ENCODE measurements around the gene GPR143. TPM values are rescaled to one million over a fixed set of nuclear protein-coding genes. Genes with fewer than 3 reads are reported as not detected.
"Not testable (repeated sequence)": the region's sequence is repeated elsewhere in the genome, so short reads cannot be mapped to it uniquely, and the experiment has no call there.

The GPR143 gene
- total RNA-seq (2011; cell fraction: chromatin; rRNA removed; ENCODE audit: low replicate concordance) = not detected in 2 replicates
- total RNA-seq (2011; cell fraction: nucleolus; rRNA removed) = not detected in 2 replicates
- total RNA-seq (2011; cell fraction: nucleoplasm; rRNA removed) = not detected in 2 replicates
- total RNA-seq (2014; rRNA removed) (not detected in 2 replicates), total RNA-seq (2014; rRNA removed; fragmentation: Illumina TruSeq; extraction: Trizol) (not detected in 2 replicates), total RNA-seq (2015; rRNA removed; fragmentation: Illumina TruSeq; extraction: Trizol) (not detected in 2 replicates), total RNA-seq (2021) (not detected in 2 replicates), polyA plus RNA-seq (2011; rRNA removed) (not detected in 2 replicates), polyA plus RNA-seq (2014; fragmentation: Illumina TruSeq; extraction: Trizol) (not detected in 2 replicates), polyA plus RNA-seq (2014; fragmentation: Nextera tagmentation; extraction: Ambion mirVana) (not detected), polyA plus RNA-seq (2014; rRNA removed) (not detected in 2 replicates), polyA minus RNA-seq (2011; rRNA and poly(A)+ RNA removed) (not detected in 2 replicates), Bru-seq, nascent RNA (not detected), BruChase-seq, experiment 1, labeled RNA remaining after a 2-hour chase (percentile 3 among the genes with signal in this experiment), BruChase-seq, experiment 2, labeled RNA remaining after a 6-hour chase (not detected)
- not detected in 2 replicates for polyA plus RNA-seq (2011; cell fraction: cytosol; rRNA removed)
- not detected in 2 replicates for polyA plus RNA-seq (2011; cell fraction: nucleus; rRNA removed)
- polyA plus RNA-seq (2012) = not detected in 2 replicates
- not detected in 2 replicates for polyA minus RNA-seq (2011; cell fraction: cytosol; rRNA and poly(A)+ RNA removed)
- polyA minus RNA-seq (2011; cell fraction: nucleus; rRNA and poly(A)+ RNA removed) = not detected in 2 replicates
- long read RNA-seq, experiment 1 = 0 reads
- long read RNA-seq, experiment 2 = 0 reads
- long read RNA-seq, experiment 3 = 0 reads

- no peak for FAIRE-seq
- Histone ChIP-seq H3K4me1 (replicated peaks in 1 of 2; ENCODE audit: control insufficient read depth in 2 of 2, insufficient read depth in 2 of 2, low read length in 2 of 2) (no peaks in the 10 kb centered on the region), H3K9me1 (ENCODE audit: control insufficient read depth, insufficient read depth, low read length) (no peaks in the 10 kb centered on the region), H3K27me3 (ENCODE audit: control insufficient read depth in 2 of 2, insufficient read depth in 2 of 2, low read length in 2 of 2) (peaks cover 2 to 17% of the 10 kb centered on the region in 2 experiments; a peak in 4 of 5 replicates), H3K9ac (ENCODE audit: insufficient read depth in 1 of 2, low read depth in 2 of 2, low read length in 2 of 2) (no peak within 1 kb of the TSS), H2AFZ (ENCODE audit: low read depth, low read length) (no peak within 1 kb of the TSS), H3K27ac (ENCODE audit: extremely low read depth, low read depth, low read length) (no peak within 1 kb of the TSS), H3K9me3 (replicated peaks; ENCODE audit: control insufficient read depth, insufficient read depth, low read depth, low read length) (no peaks in the 10 kb centered on the region), H3K4me2 (ENCODE audit: insufficient read depth, low read length) (no peak within 1 kb of the TSS), H3K4me3 (no peak within 1 kb of the TSS), H3K36me3 (ENCODE audit: control insufficient read depth, insufficient read depth, low read length) (no peaks in the 10 kb centered on the region), H4K20me1 (replicated peaks; ENCODE audit: control insufficient read depth, insufficient read depth, low read length) (no peaks in the 10 kb centered on the region), H3K79me2 (ENCODE audit: control insufficient read depth, insufficient read depth, low read length) (no peaks in the 10 kb centered on the region)
- no CpG with 5 or more reads among the region's 26 CpGs for WGBS (ENCODE audit: insufficient coverage, low coverage, missing lambda C conversion rate)
- intact Hi-C loops (cut with micrococcal nuclease) (no loop called here), in situ Hi-C loops (cut with MboI) (no loop called here)
- ChIA-PET CTCF (ENCODE audit: low intra/inter-chr PET ratio) (no interaction called here), POLR2A (no interaction called here)
- no peak for ATAC-seq
- TF ChIP-seq WHSC1 (IDR thresholded peaks at IDR 0.05; ENCODE audit: low read length) = no peak
- TF ChIP-seq HNRNPUL1 (IDR thresholded peaks at IDR 0.05; ENCODE audit: low read length) = no peak
- no peak for TF ChIP-seq RBM39 (optimal IDR thresholded peaks at IDR 0.05; ENCODE audit: low read depth, low read length)
- TF ChIP-seq, protein P1, sequence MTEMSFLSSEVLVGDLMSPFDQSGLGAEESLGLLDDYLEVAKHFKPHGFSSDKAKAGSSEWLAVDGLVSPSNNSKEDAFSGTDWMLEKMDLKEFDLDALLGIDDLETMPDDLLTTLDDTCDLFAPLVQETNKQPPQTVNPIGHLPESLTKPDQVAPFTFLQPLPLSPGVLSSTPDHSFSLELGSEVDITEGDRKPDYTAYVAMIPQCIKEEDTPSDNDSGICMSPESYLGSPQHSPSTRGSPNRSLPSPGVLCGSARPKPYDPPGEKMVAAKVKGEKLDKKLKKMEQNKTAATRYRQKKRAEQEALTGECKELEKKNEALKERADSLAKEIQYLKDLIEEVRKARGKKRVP (CRISPR knock-in tag; IDR thresholded peaks at IDR 0.05) = no peak
- no peak for TF ChIP-seq CBFA2T3 (IDR thresholded peaks at IDR 0.05)
- no peak for TF ChIP-seq TRIM28 (IDR thresholded peaks at IDR 0.05)
- no peak for TF ChIP-seq PRPF4 (IDR thresholded peaks at IDR 0.05; ENCODE audit: insufficient read depth, low read depth, low read length, poor library complexity, severe bottlenecking)
- no peak for TF ChIP-seq TEAD1 (CRISPR knock-in tag; IDR thresholded peaks at IDR 0.05)
- no peak for TF ChIP-seq COPS2 (conservative IDR thresholded peaks at IDR 0.05)
- no peak for TF ChIP-seq ZNF197 (CRISPR knock-in tag; IDR thresholded peaks at IDR 0.05; ENCODE audit: low read depth)
- no peak for DNase-seq (ENCODE audit: extremely low read depth in 1 of 4, low spot score in 3 of 4)
- BruUV-seq (replicated peaks) = no TSS peak
Measured at GRCh38 chrX:9765737-9766097, at the start of gene GPR143. Gene GPR143, minus strand, starts transcription at chrX:9765847. Its CDS starts 30 bp downstream, at chrX:9765817.

GRCh38 chrX:9811086-9811485 is 45.4 kb upstream of the GPR143 start:
- H3K4me2 ChIP-seq (ENCODE audit: insufficient read depth, low read length); POLR2A ChIA-PET; CTCF ChIA-PET (ENCODE audit: low intra/inter-chr PET ratio); DNase-seq (ENCODE audit: extremely low read depth in 1 of 4, low spot score in 3 of 4); ATAC-seq; H3K4me3 ChIP-seq; BruUV-seq (replicated peaks); H3K9me3 ChIP-seq (replicated peaks; ENCODE audit: control insufficient read depth, insufficient read depth, low read depth, low read length); H3K4me1 ChIP-seq (replicated peaks in 1 of 2; ENCODE audit: control insufficient read depth in 2 of 2, insufficient read depth in 2 of 2, low read length in 2 of 2); H3K9ac ChIP-seq (ENCODE audit: insufficient read depth in 1 of 2, low read depth in 2 of 2, low read length in 2 of 2); H3K27ac ChIP-seq (ENCODE audit: extremely low read depth, low read depth, low read length); FAIRE-seq; H2AFZ ChIP-seq (ENCODE audit: low read depth, low read length); H3K27me3 ChIP-seq (ENCODE audit: control insufficient read depth in 2 of 2, insufficient read depth in 2 of 2, low read length in 2 of 2); H4K20me1 ChIP-seq (replicated peaks; ENCODE audit: control insufficient read depth, insufficient read depth, low read length); H3K79me2 ChIP-seq (ENCODE audit: control insufficient read depth, insufficient read depth, low read length); in situ Hi-C loops (cut with MboI); H3K36me3 ChIP-seq (ENCODE audit: control insufficient read depth, insufficient read depth, low read length); H3K9me1 ChIP-seq (ENCODE audit: control insufficient read depth, insufficient read depth, low read length); intact Hi-C loops (cut with micrococcal nuclease): not testable (repeated sequence)
- WGBS (ENCODE audit: insufficient coverage, low coverage, missing lambda C conversion rate) = 0% methylated on average over 2 of the region's 3 CpGs
